Memory B cell (primary cell): ENCODE data around the gene FAM107A.

Experiments
- ATAC-seq: fragments of 150-1000 bp; cut with Tn5 transposase; 2 replicates; pipeline ENCODE4 v1.10.0; 2021; ENCODE audit warnings: low read depth, mild to moderate bottlenecking, moderate library complexity
- DNase-seq, 2 donors: peaks; one replicate each; pipeline ENCODE4 v3.0.0; 2022; ENCODE audit warnings: low spot score in 2 of 2
- H3K27ac Mint-ChIP-seq: one replicate; pipeline ENCODE4 v1.8.0; 2022; ENCODE audit warnings: mild to moderate bottlenecking, moderate library complexity, mixed read lengths
- H3K27me3 Mint-ChIP-seq: one replicate; pipeline ENCODE4 v1.8.0; 2022; ENCODE audit warnings: mixed read lengths
- H3K36me3 Mint-ChIP-seq: one replicate; pipeline ENCODE4 v1.8.0; 2022; ENCODE audit warnings: mild to moderate bottlenecking, mixed read lengths
- H3K4me1 Mint-ChIP-seq: one replicate; pipeline ENCODE4 v1.8.0; 2022; ENCODE audit warnings: mixed read lengths
- H3K4me3 Mint-ChIP-seq: one replicate; pipeline ENCODE4 v1.8.0; 2022; ENCODE audit warnings: mild to moderate bottlenecking, moderate library complexity, mixed read lengths
- H3K9me3 Mint-ChIP-seq: one replicate; pipeline ENCODE4 v1.8.0; 2022; ENCODE audit warnings: mixed read lengths

Gene FAM107A

GRCh38 chr3:58514405-58514804 is 62.8 kb downstream of the FAM107A start:
- Mint-ChIP-seq H3K27me3 (no peaks in the 10 kb centered on the region), H3K27ac (no peak overlapping the region), H3K9me3 (no peaks in the 10 kb centered on the region), H3K36me3 (no peaks in the 10 kb centered on the region), H3K4me3 (no peak overlapping the region), H3K4me1 (no peaks in the 10 kb centered on the region)
- DNase-seq (no peak), ATAC-seq (no peak)
